HS-27A (cell line): ENCODE data around the gene TMEM258.

Source experiments
- DNase-seq: peaks from one replicate; pipeline ENCODE4 v3.0.0-alpha.2; 2012; ENCODE audit warnings: low read depth, missing footprints

Gene TMEM258

GRCh38 chr11:61792310-61793082 is at the start of gene TMEM258, which contains the start of gene FEN1:
Gene TMEM258 (minus strand): TSS chr11:61792599. CDS start chr11:61792558, 41 bp downstream.
Gene FEN1 (plus strand): TSS chr11:61792911. CDS start chr11:61795362, 2,451 bp downstream.
- DNase-seq, result peak; percentile 88

GRCh38 chr11:61841636-61842527 is 49.5 kb upstream of the TMEM258 start:
- no peak for DNase-seq

- no peak for DNase-seq
These were observed 48.0 kb upstream of the TMEM258 start for GRCh38 chr11:61840371-61840770.

GRCh38 chr11:61839742-61840141 is 47.3 kb upstream of the TMEM258 start:
- DNase-seq, result no peak

DNA sequence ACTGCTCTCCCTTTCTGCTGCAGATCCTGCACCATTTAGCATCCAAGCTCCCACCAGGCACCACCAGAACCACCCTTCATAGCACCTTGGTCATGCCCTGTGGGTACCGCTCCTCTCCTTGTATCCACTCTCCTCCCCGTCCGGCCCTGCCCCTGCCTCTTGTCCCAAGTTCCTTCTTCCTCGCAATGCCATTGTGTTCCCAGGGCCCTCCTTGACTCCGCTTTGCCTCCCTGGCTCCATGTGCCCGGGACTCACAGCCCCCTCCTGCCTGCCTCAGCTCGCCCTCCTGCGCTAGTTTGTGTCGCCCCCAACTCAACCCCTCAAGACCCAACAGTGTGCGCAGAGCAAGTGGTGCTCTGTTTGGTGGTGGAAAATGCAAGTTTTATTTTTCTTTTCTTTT is 46.5 kb upstream of the TMEM258 start:
- no peak for DNase-seq

DNA sequence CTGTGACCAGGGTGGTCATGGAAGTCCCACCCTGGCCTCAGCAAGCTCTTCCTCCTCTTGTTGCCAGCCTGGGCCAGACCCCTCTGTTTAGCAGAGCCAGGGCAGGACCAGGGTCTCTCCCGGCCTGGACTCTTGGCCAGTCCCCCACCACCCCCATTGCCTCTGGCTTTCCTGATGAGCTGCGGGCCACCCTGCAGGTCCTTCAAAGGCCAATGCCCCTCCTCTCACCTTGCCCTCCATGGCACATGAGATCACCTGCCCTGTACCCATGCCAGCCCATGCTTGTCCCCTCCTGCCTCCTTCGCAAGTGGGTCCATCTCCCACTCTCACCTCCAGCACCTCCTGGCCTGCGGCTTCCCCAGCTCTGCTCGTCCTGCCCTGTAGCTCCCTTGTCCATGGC is 46.1 kb upstream of the TMEM258 start:
- DNase-seq, result no peak

- DNase-seq, result no peak
These were observed 45.1 kb upstream of the TMEM258 start for GRCh38 chr11:61837411-61838005.

DNA sequence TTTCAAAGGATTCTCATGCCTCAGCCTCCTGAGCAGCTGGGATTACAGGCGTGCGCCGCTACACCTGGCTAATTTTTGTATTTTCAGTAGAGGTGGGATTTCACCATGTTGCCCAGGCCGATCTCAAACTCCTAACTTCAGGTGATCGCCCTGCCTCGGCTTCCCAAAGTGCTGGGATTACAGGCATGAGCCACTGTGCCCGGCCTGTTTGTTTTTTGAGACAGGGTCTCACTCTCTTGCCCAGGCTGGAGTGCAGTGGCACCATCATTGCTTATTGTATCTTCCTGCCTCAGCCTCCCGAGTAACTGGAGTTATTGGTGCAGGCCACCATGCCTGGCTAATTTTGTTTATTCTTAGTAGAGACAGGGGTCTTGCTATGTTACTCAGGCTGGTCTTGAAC is 43.8 kb upstream of the TMEM258 start:
- no peak for DNase-seq

- DNase-seq, result no peak
These were observed 42.1 kb upstream of the TMEM258 start for GRCh38 chr11:61834278-61835048.

GRCh38 chr11:61833926-61834277 is 41.5 kb upstream of the TMEM258 start:
- DNase-seq, result no peak

DNA sequence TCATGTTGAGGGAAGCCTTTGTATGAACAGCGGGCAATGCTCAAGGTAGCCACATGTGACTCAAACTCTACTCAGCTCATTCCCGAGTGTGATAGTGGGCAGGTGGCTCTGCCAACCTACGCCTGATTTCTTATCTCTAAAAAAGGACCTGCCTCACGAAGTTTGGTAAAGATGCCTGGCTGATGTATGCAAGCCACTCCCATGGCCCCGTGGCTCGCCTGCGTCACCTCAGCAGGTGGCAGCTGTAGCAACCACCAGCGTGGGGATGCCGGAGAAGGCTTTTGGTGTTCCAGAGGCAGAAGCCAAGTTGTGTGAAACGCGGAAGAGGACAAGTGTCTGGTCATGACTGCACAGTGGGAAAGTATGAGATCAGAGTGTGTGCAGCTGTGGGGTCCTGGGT is 41.1 kb upstream of the TMEM258 start:
- no peak for DNase-seq

- no peak for DNase-seq
These were observed 40.4 kb upstream of the TMEM258 start for GRCh38 chr11:61832754-61833153.

DNA sequence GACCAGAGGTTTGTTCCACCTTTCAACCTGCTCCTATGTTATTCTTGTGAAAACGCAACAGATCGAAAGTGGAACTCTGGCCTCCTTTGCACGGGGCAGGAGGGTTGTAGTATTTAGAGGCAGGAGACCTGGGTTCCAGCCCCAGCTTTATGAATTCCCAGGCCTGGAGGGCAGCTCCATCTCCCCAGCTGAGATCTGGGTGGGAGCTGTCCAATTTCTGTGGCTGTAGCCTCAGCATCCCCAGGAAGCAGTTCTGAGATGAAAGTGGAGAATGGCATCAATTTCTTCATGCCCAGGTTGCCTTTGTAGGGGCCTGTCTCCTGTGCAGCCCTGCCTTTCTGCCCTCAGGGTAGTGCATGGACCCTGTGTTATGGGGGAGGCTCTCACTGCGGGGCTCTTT is 39.8 kb upstream of the TMEM258 start:
- DNase-seq, result no peak

DNA sequence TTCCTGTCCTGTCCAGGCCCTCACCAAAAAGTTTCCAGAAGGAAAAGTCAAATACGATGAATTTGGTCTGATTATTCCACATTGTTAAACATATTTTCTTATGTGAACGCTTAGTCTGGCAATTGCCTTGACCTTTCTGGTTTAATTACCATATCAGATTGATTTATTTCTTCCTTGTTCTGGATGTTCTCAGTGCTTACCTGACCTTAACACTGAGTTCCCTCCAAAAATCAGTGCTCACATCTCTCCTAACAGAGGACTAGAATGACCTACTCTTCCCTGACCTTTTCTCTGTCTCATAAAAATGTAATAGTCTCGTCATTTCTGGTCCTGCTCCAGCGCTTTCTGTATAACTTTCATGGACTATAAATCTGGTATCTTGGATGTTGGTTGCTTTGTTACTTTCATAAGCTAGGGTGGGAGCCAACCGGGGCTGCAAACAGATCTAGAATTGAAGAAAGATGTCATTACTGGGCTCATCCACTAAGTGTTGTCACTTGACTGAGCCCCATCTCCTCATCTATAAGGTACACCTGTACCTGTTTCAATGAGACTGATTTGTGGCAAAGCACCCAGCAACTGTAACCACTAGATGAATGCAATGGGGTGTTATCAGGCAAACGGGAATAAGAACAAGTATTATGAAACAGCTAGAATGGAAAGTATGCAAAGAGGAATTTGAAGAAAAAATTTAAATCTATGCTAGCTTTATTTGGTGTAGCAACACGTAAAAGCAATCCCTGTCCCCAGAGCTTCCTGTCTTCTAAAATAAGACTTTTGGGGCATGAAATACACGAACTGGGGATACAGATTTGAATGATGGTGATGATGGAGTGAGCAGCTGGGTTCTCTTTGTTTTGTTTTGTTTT is 38.1 kb upstream of the TMEM258 start:
- no peak for DNase-seq

DNA sequence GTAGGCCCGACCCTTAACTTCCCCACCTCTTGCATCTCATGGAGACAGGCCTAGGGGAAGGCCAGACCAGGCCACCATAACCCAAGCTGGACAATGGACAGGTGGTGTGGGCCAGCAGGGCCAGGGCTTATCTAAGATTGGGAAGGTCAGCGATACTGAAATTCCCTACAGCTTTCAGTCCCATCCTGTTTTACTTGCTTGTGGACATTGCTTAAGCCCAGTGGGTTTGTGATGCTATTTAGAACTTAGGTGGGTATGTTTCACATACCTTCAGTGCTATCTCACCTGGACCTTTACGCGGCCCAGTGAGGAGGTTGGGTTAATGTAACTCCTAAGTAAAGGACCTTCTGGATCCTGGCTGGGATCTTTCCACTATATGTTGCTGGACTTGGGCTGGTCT is 37.4 kb upstream of the TMEM258 start:
- no peak for DNase-seq

GRCh38 chr11:61828629-61829407 is 36.4 kb upstream of the TMEM258 start:
- no peak for DNase-seq

- no peak for DNase-seq
These were observed 35.9 kb upstream of the TMEM258 start for GRCh38 chr11:61828379-61828628.

GRCh38 chr11:61827571-61828378 is 35.4 kb upstream of the TMEM258 start, which contains the start of gene FADS2:
Gene FADS2 (plus strand): TSS chr11:61828300. CDS start chr11:61828391, 91 bp downstream.
- peak; percentile 66 for DNase-seq

DNA sequence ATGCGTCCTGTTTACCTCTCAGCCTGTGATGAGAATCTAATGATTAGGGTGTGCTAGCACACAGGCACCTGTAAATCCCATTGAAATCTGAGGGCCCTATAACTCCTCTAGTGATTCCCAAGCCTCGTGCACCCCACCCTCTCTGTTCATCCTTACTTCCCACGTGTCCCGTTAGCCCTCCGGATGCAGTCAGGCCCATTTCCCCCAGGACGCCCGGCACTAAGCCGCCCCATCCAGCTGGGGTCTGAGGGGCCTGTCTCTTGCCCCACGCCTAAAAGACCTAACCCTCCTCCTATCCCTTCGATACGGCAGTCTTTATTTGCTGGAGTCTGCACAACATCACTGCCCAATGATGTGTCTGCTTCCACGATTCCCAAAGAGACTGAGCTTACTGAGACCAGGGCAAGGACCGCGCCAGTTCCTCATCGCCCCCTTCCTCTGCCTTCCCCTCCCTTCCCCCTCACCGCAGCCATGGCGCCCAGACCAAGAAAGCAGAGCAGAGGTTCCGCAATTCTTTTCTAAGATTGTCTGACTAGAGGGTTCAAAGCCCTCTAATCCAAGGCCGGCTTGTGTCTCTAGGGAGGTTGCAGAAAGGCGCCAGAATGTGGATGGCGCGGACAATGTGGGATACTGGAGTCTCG is 34.7 kb upstream of the TMEM258 start:
- no peak for DNase-seq
